Endothelial cell of umbilical vein (primary cell): ENCODE measurements around the gene PRKAR2B. TPM values are rescaled to one million over a fixed set of nuclear protein-coding genes. Genes with fewer than 3 reads are reported as not detected.

Experiments
- BruUV-seq: library from RNA; stranded (reverse); fragments of 400-500 nt; replicated peaks from 2 replicates; lab custom pipeline; 2021; lab: Mats Ljungman, UMichigan
- CTCF ChIA-PET: fragments of 300-600, 350-600 bp; sonication (Branson Sonifier 250); formaldehyde crosslinking; loops from one replicate; lab custom pipeline; 2021; ENCODE audit warnings: antibody characterized with exemption, inconsistent platforms; lab: Charles Lee
- POLR2A ChIA-PET: fragments of 300-600, 350-600 bp; sonication (Branson Sonifier 250); formaldehyde crosslinking; loops from one replicate; lab custom pipeline; 2021; ENCODE audit warnings: antibody characterized with exemption, inconsistent platforms; lab: Charles Lee
- DNase-seq: peaks from one replicate; pipeline ENCODE4 v3.0.0-alpha.2; 2011; ENCODE audit warnings: low read depth, low spot score
- FAIRE-seq: peaks from 2 replicates; lab custom pipeline; 2011; peaks lifted over from hg19 to GRCh38; lab: Jason Lieb, UNC
- H2AFZ ChIP-seq: 2 replicates; pipeline ENCODE4 v1.6.0; 2012; ENCODE audit warnings: low read depth, low read length, control low read depth, inconsistent platforms
- H3K27ac ChIP-seq: 2 replicates; pipeline ENCODE4 v1.5.1; 2011; ENCODE audit warnings: low read depth, mild to moderate bottlenecking, control low read depth, low read length, moderate library complexity; ENCODE audit not compliant: insufficient read depth
- H3K27me3 ChIP-seq, 2 experiments: 2 replicates each; pipeline versions ENCODE4 v1.6.0 to v1.6.1; 2011; ENCODE audit warnings: low read length in 2 of 2, mixed read lengths in 1 of 2; ENCODE audit not compliant: control insufficient read depth in 2 of 2, insufficient read depth in 2 of 2
- H3K36me3 ChIP-seq, 2 experiments: 2 replicates in 1 of 2; 3 replicates in 1 of 2; pipeline ENCODE4 v1.5.1; 2011; ENCODE audit warnings: low read length in 2 of 2, mild to moderate bottlenecking in 1 of 2, moderate library complexity in 1 of 2; ENCODE audit not compliant: control insufficient read depth in 2 of 2, insufficient read depth in 2 of 2; ENCODE audit errors: extremely low read depth in 1 of 2
- H3K4me1 ChIP-seq: 3 replicates; pipeline ENCODE4 v1.5.1; 2011; ENCODE audit warnings: mild to moderate bottlenecking, low read length; ENCODE audit not compliant: control insufficient read depth, insufficient read depth; ENCODE audit errors: extremely low read depth
- H3K4me2 ChIP-seq: 2 replicates; pipeline ENCODE4 v1.6.1; 2011; ENCODE audit warnings: low read length, control low read depth, mixed read lengths; ENCODE audit not compliant: insufficient read depth
- H3K4me3 ChIP-seq, 3 experiments: fragments of 200-600 bp in 1 of 3; sonication (generic), shearing (Covaris generic) in 1 of 3; replicated peaks in 1 of 3; 2 replicates each; pipeline ENCODE4 v1.5.1; 2011 to 2016; ENCODE audit warnings: control low read depth in 3 of 3, low read length in 3 of 3, mild to moderate bottlenecking in 2 of 3, inconsistent platforms in 1 of 3, low read depth in 1 of 3, moderate library complexity in 1 of 3; ENCODE audit not compliant: insufficient read depth in 1 of 3
- H3K79me2 ChIP-seq: 2 replicates; pipeline ENCODE4 v1.6.0; 2012; ENCODE audit warnings: low read length, inconsistent platforms; ENCODE audit not compliant: control insufficient read depth, insufficient read depth
- H3K9ac ChIP-seq: replicated peaks from 2 replicates; pipeline ENCODE3; 2011; ENCODE audit warnings: low read length, control low read depth; ENCODE audit not compliant: insufficient read depth; ENCODE audit errors: extremely low read depth
- H3K9me1 ChIP-seq: replicated peaks from 3 replicates; pipeline ENCODE4 v1.6.0; 2011; ENCODE audit warnings: mild to moderate bottlenecking, low read length; ENCODE audit not compliant: control insufficient read depth, insufficient read depth; ENCODE audit errors: extremely low read depth
- H3K9me3 ChIP-seq: replicated peaks from 2 replicates; pipeline ENCODE4 v1.5.1; 2012; ENCODE audit warnings: low read length, inconsistent platforms; ENCODE audit not compliant: control insufficient read depth, insufficient read depth
- H4K20me1 ChIP-seq: replicated peaks from 2 replicates; pipeline ENCODE3; 2011; ENCODE audit warnings: mild to moderate bottlenecking, low read length; ENCODE audit not compliant: control insufficient read depth, insufficient read depth; ENCODE audit errors: extremely low read depth
- CTCF ChIP-seq, 2 donors: IDR thresholded peaks; 1 replicate in 1 of 2; 2 replicates in 1 of 2; pipeline ENCODE4 v1.5.1; 2011; ENCODE audit warnings: low read length in 2 of 2, mild to moderate bottlenecking in 2 of 2, moderate library complexity in 2 of 2, control low read depth in 1 of 2, inconsistent platforms in 1 of 2, low read depth in 1 of 2; ENCODE audit not compliant: insufficient read depth in 1 of 2; ENCODE audit errors: extremely low read depth in 1 of 2
- EZH2 ChIP-seq: IDR thresholded peaks from 2 replicates; pipeline ENCODE4 v1.6.1; 2012; ENCODE audit warnings: borderline replicate concordance, low read depth, mild to moderate bottlenecking, moderate library complexity, low read length, inconsistent platforms; ENCODE audit not compliant: severe bottlenecking
- GATA2 ChIP-seq: IDR thresholded peaks from 2 replicates; pipeline ENCODE4 v1.7.0; 2011; ENCODE audit warnings: low read depth, mild to moderate bottlenecking, moderate library complexity, mixed read lengths, low read length; ENCODE audit not compliant: insufficient read length, insufficient read depth
- JUN ChIP-seq: IDR thresholded peaks from 2 replicates; pipeline ENCODE4 v1.6.1; 2011; ENCODE audit warnings: borderline replicate concordance, low read depth; ENCODE audit not compliant: insufficient read length, insufficient read depth
- MAX ChIP-seq: IDR thresholded peaks from 2 replicates; pipeline ENCODE4 v1.6.1; 2011; ENCODE audit not compliant: insufficient read depth, insufficient read length
- MYC ChIP-seq: IDR thresholded peaks from one replicate; pipeline ENCODE4 v1.6.1; 2011; ENCODE audit warnings: mild to moderate bottlenecking, low read depth, low read length
- POLR2A ChIP-seq: IDR thresholded peaks from 2 replicates; pipeline ENCODE4 v1.6.1; 2012; ENCODE audit warnings: low read depth, mild to moderate bottlenecking, control low read depth, low read length
- POLR2AphosphoS5 ChIP-seq: IDR thresholded peaks from 2 replicates; pipeline ENCODE4 v1.6.1; 2012; ENCODE audit warnings: low read depth, mild to moderate bottlenecking, control low read depth, low read length, moderate library complexity; ENCODE audit not compliant: insufficient read depth
- dilution Hi-C: fragments of 300-500 bp; cut with MboI; formaldehyde crosslinking; loops from one replicate; pipeline ENCODE4 v1.15.0; 2019; ENCODE audit warnings: low sequenced_read_pairs; ENCODE audit not compliant: extremely low pct_ligation_motif_present
- intact Hi-C: fragments of 100-400 bp; cut with micrococcal nuclease; formaldehyde crosslinking; loops from one replicate; pipeline ENCODE4 v1.10.0; 2022
- polyA plus RNA-seq, 4 experiments: library from polyadenylated mRNA; depleted of rRNA in 3 of 4; stranded (reverse) in 3 of 4; unstranded in 1 of 4; fragments of >200 nt; gene quantifications; 2 replicates each; pipeline versions ENCODE4 v1.2.1 to v1.2.3, GENCODE V29; 2011 to 2012; ENCODE audit warnings: missing spikeins in 1 of 4
- total RNA-seq: library from RNA; stranded (reverse); gene quantifications from 2 replicates; pipeline ENCODE4 v1.2.3, GENCODE V29; 2021

Gene PRKAR2B
- total and polyA plus RNA-seq, 2 donors (not counting 3 experiments of a cell fraction or from before 2014, with no cell fraction given) = 10.7 to 39.8 TPM

DNA sequence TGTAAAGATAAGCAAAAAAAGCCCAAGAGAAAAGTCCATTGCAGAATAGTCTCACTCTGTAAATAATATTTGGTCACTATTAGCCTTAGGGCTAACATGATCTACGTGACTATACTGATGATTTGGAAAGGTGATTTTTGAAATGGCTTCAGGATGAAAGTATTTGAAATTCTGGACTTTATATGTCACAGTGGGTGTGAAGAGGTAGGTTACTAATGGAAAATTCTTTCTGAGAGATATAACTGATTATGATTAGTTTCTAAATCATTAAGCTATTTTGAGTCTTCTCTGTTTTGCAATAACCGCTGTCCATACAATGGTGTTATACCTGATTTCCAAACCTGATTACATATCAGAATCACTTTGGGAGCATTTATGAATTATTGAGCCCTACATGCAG is 104.2 kb downstream of the PRKAR2B start:
- Histone ChIP-seq H3K27me3 (no peaks in the 10 kb centered on the region), H3K9ac (no peak overlapping the region), H3K4me3 (no peak overlapping the region), H3K79me2 (no peaks in the 10 kb centered on the region), H3K4me1 (peaks cover 13% of the 10 kb centered on the region), H3K36me3 (no peaks in the 10 kb centered on the region), H3K9me1 (no peaks in the 10 kb centered on the region), H4K20me1 (no peaks in the 10 kb centered on the region), H3K9me3 (no peaks in the 10 kb centered on the region), H3K4me2 (no peak overlapping the region), H2AFZ (no peak overlapping the region), H3K27ac (no peak overlapping the region)
- intact Hi-C loops = loop anchor here (2.0 kb wide), 1 partner anchor 352 kb away; no protein-coding TSS in a partner anchor
- ChIA-PET CTCF (interaction anchor here (0.6 to 7.1 kb wide), 25 partner anchors 10 to 972 kb away, joined by 3 to 440 read pairs (median 8); partner anchors contain the start of gene PRKAR2B), POLR2A (no interaction called here)
- BruUV-seq = no TSS peak
- dilution Hi-C loops = no loop called here
- TF ChIP-seq MAX (no peak), JUN (no peak), POLR2A (no peak), CTCF (IDR thresholded peaks at IDR 0.05; ENCODE audit: extremely low read depth in 1 of 2, insufficient read depth in 1 of 2, low read depth in 1 of 2, low read length in 2 of 2) (no peak), POLR2AphosphoS5 (no peak), EZH2 (no peak), MYC (no peak), GATA2 (no peak)
- FAIRE-seq (no peak), DNase-seq (no peak)
